ENCODE measurements around the gene MPPED2. TPM values are rescaled to one million over a fixed set of nuclear protein-coding genes. Genes with fewer than 3 reads are reported as not detected.
A peak's percentile ranks its signal among the peaks of the same experiment; 100 is the strongest.

The MPPED2 gene
- polyA plus RNA-seq (2012; ENCODE audit: insufficient read depth, insufficient read length, low read depth), result not detected

- H3K4me3 ChIP-seq (ENCODE audit: low read depth, low read length), result no peak within 1 kb of the TSS
- H3K36me3 ChIP-seq, result no peaks in the 10 kb centered on the region
- DNase-seq, result peak; percentile 14
- no peaks in the 10 kb centered on the region for H3K9me3 ChIP-seq
- no peaks in the 10 kb centered on the region for H3K4me1 ChIP-seq
- TF ChIP-seq CTCF (IDR thresholded peaks at IDR 0.05; ENCODE audit: low read depth, low read length), result no peak
- peaks cover 27% of the 10 kb centered on the region for H3K27me3 ChIP-seq
Measured at GRCh38 chr11:30586251-30587144, at the start of gene MPPED2. Gene MPPED2, minus strand, starts transcription at chr11:30586353. Its CDS starts 5,980 bp downstream, at chr11:30580373.

- Histone ChIP-seq H3K27me3 (no peaks in the 10 kb centered on the region), H3K4me1 (no peaks in the 10 kb centered on the region), H3K4me3 (ENCODE audit: low read depth, low read length) (no peak overlapping the region), H3K9me3 (no peaks in the 10 kb centered on the region), H3K36me3 (no peaks in the 10 kb centered on the region)
- DNase-seq, result peak; percentile 17
- TF ChIP-seq CTCF (IDR thresholded peaks at IDR 0.05; ENCODE audit: low read depth, low read length), result no peak
Measured at GRCh38 chr11:30635401-30635989, 49.3 kb upstream of the MPPED2 start.

GRCh38 chr11:30631148-30631547 is 45.0 kb upstream of the MPPED2 start:
- Histone ChIP-seq H3K4me3 (ENCODE audit: low read depth, low read length) (no peak overlapping the region), H3K4me1 (no peaks in the 10 kb centered on the region), H3K36me3 (no peaks in the 10 kb centered on the region), H3K9me3 (no peaks in the 10 kb centered on the region), H3K27me3 (no peaks in the 10 kb centered on the region)
- DNase-seq, result no peak
- TF ChIP-seq CTCF (IDR thresholded peaks at IDR 0.05; ENCODE audit: low read depth, low read length), result no peak

- H3K27me3 ChIP-seq, result no peaks in the 10 kb centered on the region
- H3K4me3 ChIP-seq (ENCODE audit: low read depth, low read length), result no peak overlapping the region
- TF ChIP-seq CTCF (IDR thresholded peaks at IDR 0.05; ENCODE audit: low read depth, low read length), result no peak
- DNase-seq, result no peak
- no peaks in the 10 kb centered on the region for H3K4me1 ChIP-seq
- H3K9me3 ChIP-seq, result no peaks in the 10 kb centered on the region
- no peaks in the 10 kb centered on the region for H3K36me3 ChIP-seq
Measured at GRCh38 chr11:30619767-30620166, 33.6 kb upstream of the MPPED2 start.

- Histone ChIP-seq H3K4me1 (no peaks in the 10 kb centered on the region), H3K9me3 (no peaks in the 10 kb centered on the region), H3K4me3 (ENCODE audit: low read depth, low read length) (no peak overlapping the region), H3K27me3 (no peaks in the 10 kb centered on the region), H3K36me3 (no peaks in the 10 kb centered on the region)
- DNase-seq, result no peak
- TF ChIP-seq CTCF (IDR thresholded peaks at IDR 0.05; ENCODE audit: low read depth, low read length), result no peak
Measured at GRCh38 chr11:30617762-30618161, 31.6 kb upstream of the MPPED2 start.

GRCh38 chr11:30610628-30611027 is 24.5 kb upstream of the MPPED2 start:
- Histone ChIP-seq H3K9me3 (no peaks in the 10 kb centered on the region), H3K4me3 (ENCODE audit: low read depth, low read length) (no peak overlapping the region), H3K4me1 (no peaks in the 10 kb centered on the region), H3K36me3 (no peaks in the 10 kb centered on the region), H3K27me3 (no peaks in the 10 kb centered on the region)
- TF ChIP-seq CTCF (IDR thresholded peaks at IDR 0.05; ENCODE audit: low read depth, low read length), result no peak
- DNase-seq, result no peak

Measured in BE2C (cell line).